K562 (cell line): Measurements from ENCODE around the gene MAD1L1. TPM values are rescaled to one million over a fixed set of nuclear protein-coding genes. Genes with fewer than 3 reads are reported as not detected.
"Not testable (repeated sequence)": the region's sequence is repeated elsewhere in the genome, so short reads cannot be mapped to it uniquely, and the experiment has no call there.

Source experiments
- ATAC-seq: fragments of 200-7000 bp; cut with Tn5 transposase; 3 replicates; pipeline ENCODE4 v1.9.1; 2020; ENCODE audit warnings: moderate library complexity
- BruUV-seq: library from RNA; stranded (reverse); fragments of 400-500 nt; replicated peaks from 2 replicates; lab custom pipeline; 2021; lab: Mats Ljungman, UMichigan
- CTCF ChIA-PET: fragments of 300-600 bp; formaldehyde crosslinking; extraction: SDS; loops from one replicate; lab custom pipeline; 2021; ENCODE audit warnings: low intra/inter-chr PET ratio; lab: Yijun Ruan, JAX
- POLR2A ChIA-PET: fragments of 300-600, 350-650 bp; sonication (Branson Sonifier 250); formaldehyde crosslinking; extraction: SDS; loops from one replicate; lab custom pipeline; 2021; ENCODE audit warnings: antibody characterized with exemption, inconsistent platforms; lab: Yijun Ruan, JAX
- DNase-seq, 4 experiments: peaks; one replicate each; pipeline versions ENCODE4 v3.0.0 to v3.0.0-alpha.2; 2011 to 2018; ENCODE audit warnings: low spot score in 3 of 4, mixed read lengths in 3 of 4; ENCODE audit errors: extremely low read depth in 1 of 4
- FAIRE-seq: peaks from 2 replicates; lab custom pipeline; 2011; peaks lifted over from hg19 to GRCh38; lab: Jason Lieb, UNC
- H2AFZ ChIP-seq: 2 replicates; pipeline ENCODE4 v1.6.0; 2011; ENCODE audit warnings: low read depth, low read length, control low read depth, inconsistent platforms
- H3K27ac ChIP-seq: fragments of 200-600 bp; 3 replicates; pipeline ENCODE4 v1.8.0; 2011; ENCODE audit warnings: low read depth, mild to moderate bottlenecking, control low read depth, inconsistent platforms, low read length, moderate library complexity, mixed read lengths; ENCODE audit errors: extremely low read depth
- H3K27me3 ChIP-seq, 2 experiments: fragments of 300-600 bp in 1 of 2; 2 replicates in 1 of 2; 3 replicates in 1 of 2; pipeline versions ENCODE4 v1.6.0 to v1.8.0; 2011; ENCODE audit warnings: inconsistent platforms in 2 of 2, low read length in 2 of 2, mild to moderate bottlenecking in 1 of 2, mixed read lengths in 1 of 2, moderate library complexity in 1 of 2; ENCODE audit not compliant: control insufficient read depth in 2 of 2, insufficient read depth in 2 of 2
- H3K36me3 ChIP-seq: fragments of 300-600 bp; 3 replicates; pipeline ENCODE4 v1.8.0; 2011; ENCODE audit warnings: mild to moderate bottlenecking, low read length, inconsistent platforms; ENCODE audit not compliant: control insufficient read depth, insufficient read depth
- H3K4me1 ChIP-seq, 2 experiments: fragments of 200-600 bp in 1 of 2; replicated peaks in 1 of 2; 2 replicates in 1 of 2; 3 replicates in 1 of 2; pipeline versions ENCODE4 v1.5.1 to v1.8.0; 2011; ENCODE audit warnings: inconsistent platforms in 2 of 2, low read length in 2 of 2, mild to moderate bottlenecking in 1 of 2, mixed read lengths in 1 of 2, moderate library complexity in 1 of 2; ENCODE audit not compliant: control insufficient read depth in 2 of 2, insufficient read depth in 2 of 2
- H3K4me2 ChIP-seq: 2 replicates; pipeline ENCODE4 v1.6.1; 2011; ENCODE audit warnings: low read length, control low read depth, inconsistent platforms, mixed read lengths; ENCODE audit not compliant: insufficient read depth
- H3K4me3 ChIP-seq: fragments of 200-600 bp; sonication (generic), shearing (Covaris generic); 2 replicates; pipeline ENCODE4 v1.5.1; 2016; ENCODE audit warnings: control low read depth, inconsistent platforms
- H3K79me2 ChIP-seq: fragments of 200-600 bp; 3 replicates; pipeline ENCODE4 v1.8.0; 2011; ENCODE audit warnings: low read length, inconsistent platforms; ENCODE audit not compliant: control insufficient read depth, insufficient read depth
- H3K9ac ChIP-seq, 2 experiments: 2 replicates each; pipeline versions ENCODE4 v1.6.0 to v1.6.1; 2011; ENCODE audit warnings: low read depth in 2 of 2, low read length in 2 of 2, control low read depth in 1 of 2, inconsistent platforms in 1 of 2, mild to moderate bottlenecking in 1 of 2, mixed read lengths in 1 of 2; ENCODE audit not compliant: insufficient read depth in 1 of 2
- H3K9me1 ChIP-seq: one replicate; pipeline ENCODE4 v1.6.0; 2011; ENCODE audit warnings: inconsistent platforms, mild to moderate bottlenecking, low read length, moderate library complexity; ENCODE audit not compliant: control insufficient read depth, insufficient read depth
- H3K9me3 ChIP-seq: replicated peaks from 2 replicates; pipeline ENCODE4 v1.5.1; 2011; ENCODE audit warnings: low read depth, low read length, inconsistent platforms; ENCODE audit not compliant: control insufficient read depth, insufficient read depth
- H4K20me1 ChIP-seq: replicated peaks from 2 replicates; pipeline ENCODE4 v1.6.1; 2011; ENCODE audit warnings: low read length, inconsistent platforms, mixed read lengths; ENCODE audit not compliant: control insufficient read depth, insufficient read depth
- GABPB1 ChIP-seq: sonication (generic); formaldehyde crosslinking; IDR thresholded peaks from 2 replicates; pipeline ENCODE4 v1.8.0; 2022; ENCODE audit warnings: mild to moderate bottlenecking, missing genetic modification reagents
- RAD21 ChIP-seq, 2 experiments: fragments of 250-450 bp in 1 of 2; fragments of 450-650 bp in 1 of 2; sonication (Bioruptor Pico) in 1 of 2; formaldehyde crosslinking in 1 of 2; IDR thresholded peaks in 1 of 2; conservative IDR thresholded peaks in 1 of 2; 2 replicates each; pipeline versions ENCODE4 v1.4.0 to v1.8.0; 2020 to 2022; ENCODE audit warnings: mild to moderate bottlenecking in 2 of 2, moderate library complexity in 1 of 2
- WGBS: fragments of 100-300 bp; shearing (Covaris generic); methylation state at CpG from one replicate; pipeline ENCODE4 v1.1.6; 2016; ENCODE audit warnings: low coverage, mixed read lengths; ENCODE audit not compliant: insufficient coverage; ENCODE audit errors: missing lambda C conversion rate; 5-methylcytosine and 5-hydroxymethylcytosine counted together
- in situ Hi-C: fragments of 300-500 bp; cut with MboI; formaldehyde crosslinking; loops from 4 replicates; pipeline ENCODE4 v1.15.0; 2018; ENCODE audit warnings: inconsistent platforms, mixed read lengths
- intact Hi-C: fragments of 100-400 bp; cut with micrococcal nuclease; formaldehyde crosslinking; loops from 2 replicates; pipeline ENCODE4 v1.14.2; 2022
- polyA plus RNA-seq, 8 experiments: library from polyadenylated mRNA; depleted of rRNA in 4 of 8; stranded (reverse) in 5 of 8; unstranded in 3 of 8; fragments of >200 nt; fragmentation: Nextera tagmentation in 2 of 8; fragmentation: Illumina TruSeq in 1 of 8; extraction: Ambion mirVana in 2 of 8; extraction: Trizol in 1 of 8; gene quantifications; 2 replicates each; pipeline versions ENCODE4 v1.2.1 to v1.2.3, GENCODE V29; 2011 to 2014; ENCODE audit warnings: inconsistent platforms in 1 of 8, missing spikeins in 1 of 8
- total RNA-seq, 7 experiments: library from RNA; depleted of rRNA in 6 of 7; stranded (reverse); fragments of >200 nt in 6 of 7; fragmentation: Illumina TruSeq in 2 of 7; extraction: Trizol in 2 of 7; gene quantifications; 2 replicates each; pipeline versions ENCODE4 v1.2.1 to v1.2.3, GENCODE V29; 2011 to 2021; ENCODE audit warnings: low replicate concordance in 1 of 7
- TF ChIP-seq, protein P1 (sequence below), 2 experiments: fragments of 450-650 bp; conservative IDR thresholded peaks; 2 replicates each; pipeline ENCODE4 v1.6.1; 2017; ENCODE audit warnings: mild to moderate bottlenecking in 2 of 2, moderate library complexity in 2 of 2

Gene MAD1L1
- total and polyA plus RNA-seq, 9 of the 15 experiments (the other 6 are each of a cell fraction or from before 2014, with no cell fraction given) = 1.7 to 89.7 (median 18.0) TPM

GRCh38 chr7:1875392-1876199, 357.1 kb downstream of the MAD1L1 start (continued):
- TF ChIP-seq RAD21 (CRISPR knock-in tag; conservative IDR thresholded peaks at IDR 0.05 in 1 of 2, IDR thresholded peaks at IDR 0.05 in 1 of 2) = peak in 1 of 2 experiments; percentile 49; a peak in 2 of 4 replicates
- TF ChIP-seq, protein P1, sequence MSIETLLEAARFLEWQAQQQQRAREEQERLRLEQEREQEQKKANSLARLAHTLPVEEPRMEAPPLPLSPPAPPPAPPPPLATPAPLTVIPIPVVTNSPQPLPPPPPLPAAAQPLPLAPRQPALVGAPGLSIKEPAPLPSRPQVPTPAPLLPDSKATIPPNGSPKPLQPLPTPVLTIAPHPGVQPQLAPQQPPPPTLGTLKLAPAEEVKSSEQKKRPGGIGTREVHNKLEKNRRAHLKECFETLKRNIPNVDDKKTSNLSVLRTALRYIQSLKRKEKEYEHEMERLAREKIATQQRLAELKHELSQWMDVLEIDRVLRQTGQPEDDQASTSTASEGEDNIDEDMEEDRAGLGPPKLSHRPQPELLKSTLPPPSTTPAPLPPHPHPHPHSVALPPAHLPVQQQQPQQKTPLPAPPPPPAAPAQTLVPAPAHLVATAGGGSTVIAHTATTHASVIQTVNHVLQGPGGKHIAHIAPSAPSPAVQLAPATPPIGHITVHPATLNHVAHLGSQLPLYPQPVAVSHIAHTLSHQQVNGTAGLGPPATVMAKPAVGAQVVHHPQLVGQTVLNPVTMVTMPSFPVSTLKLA (conservative IDR thresholded peaks at IDR 0.05) = peak; percentile 7 to 50; a peak in 2 of 4 replicates
- TF ChIP-seq, all 486 proteins: peak for 26; not testable (repeated sequence) for 460

GRCh38 chr7:1874590-1875391, 358.0 kb downstream of the MAD1L1 start:
- FAIRE-seq, H3K27ac ChIP-seq, H2AFZ ChIP-seq, H3K79me2 ChIP-seq, DNase-seq, CTCF ChIA-PET, H3K9me1 ChIP-seq, H3K27me3 ChIP-seq, in situ Hi-C loops, BruUV-seq, H3K9me3 ChIP-seq, H4K20me1 ChIP-seq, H3K4me3 ChIP-seq, H3K36me3 ChIP-seq, POLR2A ChIA-PET: not testable (repeated sequence)
- intact Hi-C loops = loop anchor here (2.0 kb wide), 1 partner anchor 20 kb away; no protein-coding TSS in a partner anchor
- Histone ChIP-seq H3K9ac (peak overlapping the region in 1 of 2 experiments; percentile 71; a peak in 2 of 4 replicates), H3K4me1 (peaks cover 15 to 47% of the 10 kb centered on the region in 2 experiments), H3K4me2 (peak overlapping the region; percentile 49; the same call in 1 of the 2 replicates)
- TF ChIP-seq GABPB1 (CRISPR knock-in tag) = 0 out of 2 replicates have a peak, but pooled peaks have one; percentile 1
- WGBS = 53% methylated on average over 9 of the region's 21 CpGs
- ATAC-seq = peak; percentile 70
